ENCODE results near the gene NUDT4.

The NUDT4 gene

GRCh38 chr12:93456077-93456476, 78.4 kb downstream of the NUDT4 start:
- POLR2A ChIA-PET (ENCODE audit: low non-redundant PET) = no interaction called here
- CTCF ChIA-PET = interaction anchor here (0.6 kb wide), 1 partner anchor 1418 kb away, joined by 4 read pairs; no protein-coding TSS in a partner anchor

More at GRCh38 chr12:93456077-93456476, 78.4 kb downstream of the NUDT4 start:
- no peak for DNase-seq (ENCODE audit: low spot score)
- H3K27ac ChIP-seq = no peak overlapping the region
- no peak for TF ChIP-seq CTCF (conservative IDR thresholded peaks at IDR 0.05; ENCODE audit: low read depth)
